ENCODE results near the gene LPP.

- no peak for TF ChIP-seq CTCF (IDR thresholded peaks at IDR 0.05; ENCODE audit: low read depth, low read length, poor library complexity, severe bottlenecking)
- no peak for TF ChIP-seq EZH2phosphoT487 (IDR thresholded peaks at IDR 0.05; ENCODE audit: borderline replicate concordance, low read length)
Observed at GRCh38 chr3:188482929-188483328, 329.0 kb downstream of the LPP start.
